Urothelium cell line (cell line): Measurements from ENCODE around the gene TACC3.
A peak's percentile ranks its signal among the peaks of the same experiment; 100 is the strongest.

Experiments used
- DNase-seq: peaks from one replicate; pipeline ENCODE4 v3.0.0; 2011; ENCODE audit warnings: low spot score, mixed read lengths
- FAIRE-seq: peaks from 2 replicates; lab custom pipeline; 2011; peaks lifted over from hg19 to GRCh38; lab: Jason Lieb, UNC

The TACC3 gene

DNA sequence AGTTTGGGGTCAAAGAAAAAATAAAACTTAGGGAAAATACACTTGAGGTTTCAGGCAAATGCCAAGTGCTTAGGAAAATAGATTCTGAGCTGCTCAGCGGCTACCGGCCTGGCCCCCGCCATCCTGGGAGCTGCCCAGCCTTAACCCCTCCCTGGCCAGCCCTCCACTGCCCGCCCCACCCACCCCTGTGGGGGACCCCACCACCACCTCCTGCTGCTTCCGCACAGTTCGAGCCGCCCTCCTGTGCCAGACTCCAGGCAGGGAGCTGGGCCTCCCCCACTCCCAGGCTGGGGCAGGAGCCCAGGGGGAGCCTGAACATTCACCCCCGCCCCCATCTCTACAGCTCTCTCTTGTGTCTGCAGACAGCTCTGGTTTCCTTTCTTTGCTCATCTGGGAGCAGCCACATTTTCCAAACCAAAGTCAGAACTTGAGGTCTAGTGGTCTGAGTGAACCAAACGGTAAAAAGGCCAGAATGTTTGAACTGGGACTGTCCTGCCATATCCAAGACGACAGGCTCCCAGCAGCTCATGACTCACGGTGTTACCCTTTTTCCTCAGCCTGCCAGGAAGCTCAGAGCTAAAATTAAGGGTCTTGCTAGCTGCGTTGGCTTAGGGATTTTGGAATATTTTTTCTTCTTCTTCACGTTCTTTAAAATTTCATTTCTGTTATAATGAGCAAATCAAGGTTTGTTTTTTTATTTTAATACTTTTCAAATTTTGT is 67.1 kb downstream of the TACC3 start:
- FAIRE-seq (no peak), DNase-seq (no peak)

- no peak for DNase-seq
- no peak for FAIRE-seq
Observed at GRCh38 chr4:1789552-1789951, 68.2 kb downstream of the TACC3 start.

DNA sequence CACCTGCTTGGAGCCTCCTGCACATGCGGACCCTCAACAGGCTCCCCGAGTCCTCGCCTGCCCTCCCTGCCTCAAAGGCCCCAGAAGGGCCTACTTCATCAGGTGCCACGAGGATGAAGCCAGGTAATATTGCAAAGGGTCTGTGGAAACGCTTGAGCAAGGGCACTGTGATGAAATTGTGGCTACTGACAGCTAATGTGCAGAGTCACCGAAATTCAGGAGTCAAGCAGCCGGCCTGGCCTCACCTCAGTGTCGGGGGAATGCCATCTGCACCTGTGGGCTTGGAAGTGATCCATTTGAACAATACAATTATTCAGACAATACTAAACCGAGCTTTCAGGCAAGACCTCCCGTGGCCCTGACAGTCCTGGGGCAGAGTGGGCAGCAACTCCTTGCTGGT is 68.7 kb downstream of the TACC3 start:
- no peak for DNase-seq
- FAIRE-seq = no peak

- DNase-seq = no peak
- FAIRE-seq = no peak
Observed at GRCh38 chr4:1792158-1792831, 71.0 kb downstream of the TACC3 start.

GRCh38 chr4:1792832-1793495 is 71.6 kb downstream of the TACC3 start, which contains the start of gene FGFR3:
Gene FGFR3 (plus strand): TSS chr4:1793293. CDS start chr4:1793935, 642 bp downstream.
- FAIRE-seq (no peak), DNase-seq (peak; percentile 88)

GRCh38 chr4:1793496-1793840 is 72.1 kb downstream of the TACC3 start:
- FAIRE-seq = no peak
- peak; percentile 57 for DNase-seq

DNA sequence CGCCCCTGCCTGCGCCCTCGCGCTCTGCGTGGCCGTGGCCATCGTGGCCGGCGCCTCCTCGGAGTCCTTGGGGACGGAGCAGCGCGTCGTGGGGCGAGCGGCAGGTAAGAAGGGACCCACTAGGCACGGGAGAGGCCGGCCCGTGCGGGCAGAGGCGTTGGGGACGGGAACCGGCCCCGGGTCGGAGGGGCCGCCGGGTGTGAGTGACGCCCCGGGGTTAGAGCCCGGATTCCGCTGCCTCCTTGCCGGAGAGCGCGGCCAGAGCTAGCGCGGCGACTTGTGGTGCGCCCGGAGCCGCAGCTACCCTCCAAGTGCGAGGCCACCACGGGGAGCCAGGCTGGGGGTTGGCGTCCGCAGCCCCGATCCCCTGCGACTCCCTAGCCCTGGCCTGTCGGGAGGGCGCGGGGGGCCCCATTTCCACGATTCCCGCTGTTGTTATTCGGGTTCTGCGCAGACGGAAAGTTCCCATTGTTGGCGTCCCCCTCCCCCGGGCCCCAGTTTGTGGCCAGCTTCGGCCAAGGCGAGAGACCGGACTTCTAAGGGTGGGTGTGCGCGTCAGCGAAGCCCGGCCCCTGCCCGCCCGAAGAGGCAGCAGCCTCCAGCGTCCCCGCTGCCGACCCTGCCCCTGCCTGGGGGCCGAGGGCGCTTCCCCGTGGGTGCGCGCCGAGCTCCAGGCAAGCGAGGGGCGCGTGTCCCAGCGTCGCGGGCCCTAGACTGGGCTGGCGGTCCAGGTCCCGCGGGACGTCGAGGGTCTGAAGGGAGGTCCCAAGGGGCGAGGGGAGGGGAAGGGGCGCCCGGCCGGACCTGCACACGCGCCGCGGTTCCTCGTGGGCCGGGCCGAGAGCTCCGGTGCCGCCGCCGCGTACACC is 72.9 kb downstream of the TACC3 start:
- DNase-seq (peak; percentile 27), FAIRE-seq (no peak)
